Rectal smooth muscle tissue (tissue), 1 donor: ENCODE measurements around the gene ZNF598.
A peak's percentile ranks its signal among the peaks of the same experiment; 100 is the strongest.

Experiments
- H3K27ac ChIP-seq: one replicate; pipeline ENCODE4 v1.7.0; 2013; ENCODE audit warnings: low read depth, low read length, inconsistent platforms
- H3K27me3 ChIP-seq: one replicate; pipeline ENCODE4 v1.7.0; 2013; ENCODE audit warnings: low read length; ENCODE audit not compliant: control insufficient read depth, insufficient read depth
- H3K36me3 ChIP-seq: one replicate; pipeline ENCODE4 v1.7.0; 2013; ENCODE audit warnings: low read length; ENCODE audit not compliant: control insufficient read depth, insufficient read depth
- H3K4me1 ChIP-seq: one replicate; pipeline ENCODE4 v1.7.0; 2013; ENCODE audit warnings: low read length; ENCODE audit not compliant: control insufficient read depth, insufficient read depth
- H3K4me3 ChIP-seq: one replicate; pipeline ENCODE4 v1.7.0; 2013; ENCODE audit warnings: low read length
- H3K9ac ChIP-seq: one replicate; pipeline ENCODE4 v1.7.0; 2013; ENCODE audit warnings: low read length

The ZNF598 gene

GRCh38 chr16:1984347-1985225 is 25.0 kb downstream of the ZNF598 start:
- H3K36me3 ChIP-seq, result peaks cover 7% of the 10 kb centered on the region
- H3K4me1 ChIP-seq, result peaks cover 7% of the 10 kb centered on the region
- peak overlapping the region; percentile 51 for H3K27ac ChIP-seq
- peak overlapping the region; percentile 51 for H3K9ac ChIP-seq
- H3K27me3 ChIP-seq, result peaks cover 23% of the 10 kb centered on the region
- H3K4me3 ChIP-seq, result peak overlapping the region; percentile 74

GRCh38 chr16:1983544-1984346 is 25.9 kb downstream of the ZNF598 start, which contains the start of gene GFER:
TSS of gene GFER (plus strand) at chr16:1984193. CDS start at chr16:1984219, 26 bp downstream.
- peak within 1 kb of the TSS; percentile 74 for H3K4me3 ChIP-seq
- H3K27ac ChIP-seq, result peak within 1 kb of the TSS; percentile 51
- peaks cover 20% of the 10 kb centered on the region for H3K27me3 ChIP-seq
- peaks cover 7% of the 10 kb centered on the region for H3K36me3 ChIP-seq
- H3K4me1 ChIP-seq, result peaks cover 7% of the 10 kb centered on the region
- peak within 1 kb of the TSS; percentile 51 for H3K9ac ChIP-seq

- Histone ChIP-seq H3K36me3 (peaks cover 9% of the 10 kb centered on the region), H3K27ac (peak overlapping the region; percentile 51), H3K4me1 (peaks cover 7% of the 10 kb centered on the region), H3K9ac (no peak overlapping the region), H3K27me3 (peaks cover 17% of the 10 kb centered on the region), H3K4me3 (peak overlapping the region; percentile 74)
These were observed 26.6 kb downstream of the ZNF598 start for GRCh38 chr16:1982991-1983543.

GRCh38 chr16:1982013-1982433 is 27.6 kb downstream of the ZNF598 start:
- H3K36me3 ChIP-seq, result peaks cover 8% of the 10 kb centered on the region
- no peak overlapping the region for H3K27ac ChIP-seq

GRCh38 chr16:1981398-1981836 is 28.2 kb downstream of the ZNF598 start, which contains the start of gene NOXO1:
TSS of gene NOXO1 (minus strand) at chr16:1981469. CDS start at chr16:1981179, 290 bp downstream.
- Histone ChIP-seq H3K4me3 (peak within 1 kb of the TSS; percentile 18), H3K36me3 (peaks cover 9% of the 10 kb centered on the region), H3K27ac (no peak within 1 kb of the TSS), H3K4me1 (peaks cover 7% of the 10 kb centered on the region), H3K9ac (no peak within 1 kb of the TSS), H3K27me3 (peaks cover 17% of the 10 kb centered on the region)

More at GRCh38 chr16:1982013-1982433, 27.6 kb downstream of the ZNF598 start:
- Histone ChIP-seq H3K27me3 (peaks cover 17% of the 10 kb centered on the region), H3K9ac (no peak overlapping the region), H3K4me3 (no peak overlapping the region), H3K4me1 (peaks cover 7% of the 10 kb centered on the region)

- H3K4me1 ChIP-seq, result peaks cover 7% of the 10 kb centered on the region
- peaks cover 17% of the 10 kb centered on the region for H3K27me3 ChIP-seq
- no peak overlapping the region for H3K9ac ChIP-seq
- H3K36me3 ChIP-seq, result peaks cover 13% of the 10 kb centered on the region
- no peak overlapping the region for H3K27ac ChIP-seq
- H3K4me3 ChIP-seq, result peak overlapping the region; percentile 18
These were observed 28.9 kb downstream of the ZNF598 start for GRCh38 chr16:1980770-1981087.

GRCh38 chr16:1980030-1980769 is 29.4 kb downstream of the ZNF598 start:
- Histone ChIP-seq H3K27me3 (peaks cover 17% of the 10 kb centered on the region), H3K4me3 (peak overlapping the region; percentile 19), H3K9ac (no peak overlapping the region)

GRCh38 chr16:1979271-1980029 is 30.2 kb downstream of the ZNF598 start:
- Histone ChIP-seq H3K27ac (no peak overlapping the region), H3K36me3 (peaks cover 26% of the 10 kb centered on the region), H3K9ac (no peak overlapping the region), H3K27me3 (peaks cover 17% of the 10 kb centered on the region), H3K4me1 (no peaks in the 10 kb centered on the region), H3K4me3 (peak overlapping the region; percentile 19)

More at GRCh38 chr16:1980030-1980769, 29.4 kb downstream of the ZNF598 start:
- H3K36me3 ChIP-seq, result peaks cover 18% of the 10 kb centered on the region
- no peak overlapping the region for H3K27ac ChIP-seq
- peaks cover 7% of the 10 kb centered on the region for H3K4me1 ChIP-seq

- Histone ChIP-seq H3K27ac (no peak overlapping the region), H3K27me3 (peaks cover 17% of the 10 kb centered on the region), H3K4me1 (no peaks in the 10 kb centered on the region), H3K9ac (peak overlapping the region; percentile 42), H3K36me3 (peaks cover 30% of the 10 kb centered on the region), H3K4me3 (peak overlapping the region; percentile 40)
These were observed 31.0 kb downstream of the ZNF598 start for GRCh38 chr16:1978476-1979120.

GRCh38 chr16:1977875-1978268 is 31.7 kb downstream of the ZNF598 start:
- peaks cover 2% of the 10 kb centered on the region for H3K4me1 ChIP-seq
- H3K27me3 ChIP-seq, result peaks cover 17% of the 10 kb centered on the region
- H3K36me3 ChIP-seq, result peaks cover 30% of the 10 kb centered on the region
- H3K9ac ChIP-seq, result no peak overlapping the region
- H3K4me3 ChIP-seq, result no peak overlapping the region
- no peak overlapping the region for H3K27ac ChIP-seq
